GM12873 (cell line): ENCODE data around the gene MOB3B.

Experiments used
- TF ChIP-seq, protein P1 (sequence below): IDR thresholded peaks from 2 replicates; pipeline ENCODE4 v1.5.1; 2012; ENCODE audit warnings: low read depth, mild to moderate bottlenecking, moderate library complexity, low read length, control low read depth; ENCODE audit not compliant: insufficient read depth; ENCODE audit errors: missing control alignments

MOB3B gene

DNA sequence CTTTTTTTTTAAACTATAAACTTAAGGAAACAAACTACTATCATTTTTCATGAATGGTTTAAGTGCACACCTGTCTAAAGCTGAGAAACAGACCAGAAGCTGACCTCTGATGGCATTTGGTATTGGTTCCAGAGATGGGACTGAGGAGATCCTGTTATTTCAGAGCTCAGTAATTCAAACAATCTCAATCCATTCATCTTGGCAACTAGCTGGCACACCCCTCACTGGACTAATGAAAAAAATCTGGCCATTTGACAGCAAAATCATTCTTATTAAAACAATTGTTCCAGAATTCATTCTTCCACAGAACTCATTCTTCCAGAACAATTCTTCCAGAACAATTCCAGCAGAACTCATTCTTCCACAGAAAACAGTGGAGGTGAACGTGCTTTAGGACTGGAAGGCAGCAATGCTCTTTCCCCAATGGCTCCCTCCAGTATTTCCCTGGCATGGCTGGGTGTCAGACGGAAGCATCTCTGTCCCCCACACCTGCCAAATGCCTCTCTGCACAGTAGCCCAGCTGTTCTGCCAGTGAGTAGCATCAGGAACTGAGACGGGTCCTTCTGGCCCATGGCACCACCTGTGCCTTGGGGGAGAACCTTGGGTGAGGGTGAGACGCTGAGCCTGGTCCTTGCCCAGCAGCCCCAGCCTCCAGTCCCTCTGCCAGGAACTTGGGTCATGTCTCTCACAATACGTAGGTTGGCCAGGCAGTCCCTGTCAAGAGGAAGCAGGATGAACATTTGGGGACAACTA, 145.2 kb downstream of the MOB3B start:
- TF ChIP-seq, protein P1, sequence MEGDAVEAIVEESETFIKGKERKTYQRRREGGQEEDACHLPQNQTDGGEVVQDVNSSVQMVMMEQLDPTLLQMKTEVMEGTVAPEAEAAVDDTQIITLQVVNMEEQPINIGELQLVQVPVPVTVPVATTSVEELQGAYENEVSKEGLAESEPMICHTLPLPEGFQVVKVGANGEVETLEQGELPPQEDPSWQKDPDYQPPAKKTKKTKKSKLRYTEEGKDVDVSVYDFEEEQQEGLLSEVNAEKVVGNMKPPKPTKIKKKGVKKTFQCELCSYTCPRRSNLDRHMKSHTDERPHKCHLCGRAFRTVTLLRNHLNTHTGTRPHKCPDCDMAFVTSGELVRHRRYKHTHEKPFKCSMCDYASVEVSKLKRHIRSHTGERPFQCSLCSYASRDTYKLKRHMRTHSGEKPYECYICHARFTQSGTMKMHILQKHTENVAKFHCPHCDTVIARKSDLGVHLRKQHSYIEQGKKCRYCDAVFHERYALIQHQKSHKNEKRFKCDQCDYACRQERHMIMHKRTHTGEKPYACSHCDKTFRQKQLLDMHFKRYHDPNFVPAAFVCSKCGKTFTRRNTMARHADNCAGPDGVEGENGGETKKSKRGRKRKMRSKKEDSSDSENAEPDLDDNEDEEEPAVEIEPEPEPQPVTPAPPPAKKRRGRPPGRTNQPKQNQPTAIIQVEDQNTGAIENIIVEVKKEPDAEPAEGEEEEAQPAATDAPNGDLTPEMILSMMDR, result no peak

DNA sequence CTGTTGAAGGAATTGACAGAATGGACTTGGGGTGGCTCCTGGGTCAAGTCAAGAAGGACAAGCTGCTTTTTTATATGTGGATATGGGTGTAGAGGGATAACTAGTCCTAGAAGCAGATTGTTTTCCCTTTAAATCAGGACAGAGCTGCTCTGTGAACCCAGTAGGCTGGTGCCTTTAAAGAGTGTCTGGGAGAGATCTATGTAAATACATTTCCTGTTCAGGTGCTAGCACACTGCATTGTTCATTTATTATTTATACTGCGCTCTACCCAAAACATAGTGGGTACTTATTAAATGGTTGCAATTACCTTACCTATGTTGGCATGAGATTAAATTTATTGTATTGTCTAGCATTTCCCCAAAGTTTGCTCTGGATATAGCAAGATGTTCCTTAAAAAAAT, 146.1 kb downstream of the MOB3B start:
- TF ChIP-seq, protein P1, result no peak

DNA sequence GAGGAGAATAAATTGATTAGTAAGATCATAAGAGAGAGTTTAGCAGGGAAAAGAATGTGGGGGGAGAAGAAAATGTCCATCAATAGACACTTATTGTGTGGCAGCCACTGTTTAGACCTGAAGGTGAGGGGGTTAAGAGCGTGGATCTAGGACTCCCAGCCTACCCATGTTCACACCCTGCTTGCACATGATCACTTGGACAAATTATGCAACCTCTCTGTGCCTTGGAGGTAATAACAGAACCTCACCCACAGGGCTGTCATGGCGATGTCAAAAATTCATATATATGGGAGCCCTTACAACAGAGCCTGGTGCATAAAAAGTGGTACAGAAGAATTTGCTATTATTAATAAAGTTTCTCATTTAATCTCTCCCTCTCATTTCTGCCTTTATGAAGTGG, 146.6 kb downstream of the MOB3B start:
- TF ChIP-seq, protein P1, result no peak

DNA sequence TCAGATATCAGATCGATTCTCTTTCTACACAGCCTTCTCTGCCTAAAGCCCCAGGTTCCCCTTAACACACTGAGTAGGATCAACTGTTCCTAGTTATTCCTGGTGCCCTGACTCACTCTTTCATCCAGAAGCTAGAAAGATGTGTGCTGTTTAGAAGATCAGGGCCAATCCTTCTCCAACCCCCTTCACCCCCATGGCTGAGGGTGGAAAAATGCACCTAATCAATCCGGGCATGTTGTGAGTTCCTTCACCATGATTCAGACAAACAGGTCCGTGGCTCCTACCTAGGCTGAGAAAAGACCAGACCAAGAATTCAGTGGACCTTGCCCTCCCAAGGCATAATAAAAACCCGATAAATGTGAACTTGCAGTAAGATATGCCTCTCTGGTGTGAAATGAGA, 147.3 kb downstream of the MOB3B start:
- TF ChIP-seq, protein P1, result no peak

DNA sequence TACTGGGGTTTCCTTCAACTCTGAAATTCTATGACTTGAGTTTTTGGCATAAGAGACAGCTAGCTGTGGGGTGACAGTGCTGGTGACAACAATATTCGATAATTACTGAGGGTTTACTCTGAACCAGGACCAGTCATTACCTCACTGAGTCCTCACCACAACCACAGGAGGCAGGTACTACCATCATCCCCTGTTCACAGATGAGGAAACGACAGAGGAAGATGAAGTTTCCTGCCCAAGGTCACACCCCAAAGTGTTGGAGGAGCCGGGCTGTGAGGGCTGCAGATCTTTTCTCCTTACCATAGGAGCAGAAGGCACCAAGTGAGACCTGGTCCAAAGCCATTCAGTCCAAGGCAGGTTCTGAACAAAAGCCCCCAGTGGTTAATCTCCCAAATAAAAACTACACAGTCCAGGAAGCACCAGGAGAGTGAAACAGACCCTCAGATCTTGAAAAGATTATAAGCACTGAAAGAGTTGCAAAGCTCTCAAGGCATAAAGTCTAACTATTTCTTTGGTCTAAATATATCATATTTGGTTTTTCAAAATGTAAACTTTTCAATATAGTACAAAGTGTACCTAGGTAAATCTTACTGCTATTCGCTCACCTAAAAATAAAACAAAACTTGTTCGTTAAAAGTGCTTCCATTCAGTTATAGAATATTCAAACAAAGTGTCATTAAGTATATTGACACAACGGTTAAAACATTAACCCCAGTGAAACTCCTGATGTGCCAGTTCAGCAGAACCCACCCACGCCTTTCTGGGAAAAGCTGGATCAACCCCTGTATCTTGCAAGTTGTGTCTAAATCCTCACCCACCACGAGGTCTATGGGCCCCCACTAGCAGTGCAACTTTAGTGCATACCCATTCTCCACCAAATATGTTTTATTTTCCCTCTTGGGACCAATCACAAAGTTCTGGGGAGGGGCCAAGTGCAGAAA, 150.0 kb downstream of the MOB3B start:
- TF ChIP-seq, protein P1, result no peak

DNA sequence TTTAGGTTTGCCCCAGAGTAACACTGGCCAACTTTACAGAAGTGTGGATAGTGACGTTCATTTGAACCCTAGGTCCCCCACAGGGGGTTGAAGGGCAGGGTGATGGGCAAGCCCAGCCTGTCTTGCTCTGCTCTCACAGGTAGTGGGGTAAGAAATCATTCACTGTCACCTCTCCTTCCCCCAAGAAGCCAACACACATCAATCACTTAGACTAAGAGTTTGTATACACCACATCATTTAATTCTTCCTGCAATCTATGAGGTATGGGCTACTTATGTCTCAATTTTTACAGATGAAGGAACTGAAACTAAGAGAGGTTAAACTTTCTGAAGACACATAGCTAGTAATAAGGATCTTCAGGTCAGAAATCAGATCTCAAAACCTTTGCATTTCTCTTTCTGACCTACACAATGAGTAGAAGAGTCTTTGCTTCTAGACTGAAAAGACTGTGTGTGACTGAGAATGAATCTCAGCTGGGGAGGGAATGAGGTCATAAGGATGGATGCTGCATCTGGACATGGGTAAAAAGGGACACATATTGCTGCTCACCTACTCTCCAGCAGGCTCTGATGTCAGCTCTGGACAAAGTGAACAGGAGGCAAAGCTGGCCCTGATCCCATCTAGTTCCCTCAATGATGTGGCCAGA, 151.7 kb downstream of the MOB3B start:
- TF ChIP-seq, protein P1, result no peak
